ENCODE measurements around the gene TAS2R3.
A peak's percentile ranks its signal among the peaks of the same experiment; 100 is the strongest.
"Not testable (repeated sequence)": the region's sequence is repeated elsewhere in the genome, so short reads cannot be mapped to it uniquely, and the experiment has no call there.

The TAS2R3 gene

GRCh38 chr7:141754939-141755338, 9.0 kb upstream of the TAS2R3 start:
- H3K4me3 Mint-ChIP-seq = no peak overlapping the region
- TF ChIP-seq, protein P1, sequence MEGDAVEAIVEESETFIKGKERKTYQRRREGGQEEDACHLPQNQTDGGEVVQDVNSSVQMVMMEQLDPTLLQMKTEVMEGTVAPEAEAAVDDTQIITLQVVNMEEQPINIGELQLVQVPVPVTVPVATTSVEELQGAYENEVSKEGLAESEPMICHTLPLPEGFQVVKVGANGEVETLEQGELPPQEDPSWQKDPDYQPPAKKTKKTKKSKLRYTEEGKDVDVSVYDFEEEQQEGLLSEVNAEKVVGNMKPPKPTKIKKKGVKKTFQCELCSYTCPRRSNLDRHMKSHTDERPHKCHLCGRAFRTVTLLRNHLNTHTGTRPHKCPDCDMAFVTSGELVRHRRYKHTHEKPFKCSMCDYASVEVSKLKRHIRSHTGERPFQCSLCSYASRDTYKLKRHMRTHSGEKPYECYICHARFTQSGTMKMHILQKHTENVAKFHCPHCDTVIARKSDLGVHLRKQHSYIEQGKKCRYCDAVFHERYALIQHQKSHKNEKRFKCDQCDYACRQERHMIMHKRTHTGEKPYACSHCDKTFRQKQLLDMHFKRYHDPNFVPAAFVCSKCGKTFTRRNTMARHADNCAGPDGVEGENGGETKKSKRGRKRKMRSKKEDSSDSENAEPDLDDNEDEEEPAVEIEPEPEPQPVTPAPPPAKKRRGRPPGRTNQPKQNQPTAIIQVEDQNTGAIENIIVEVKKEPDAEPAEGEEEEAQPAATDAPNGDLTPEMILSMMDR (IDR thresholded peaks at IDR 0.05; ENCODE audit: unreplicated experiment in 3 of 3) = no peak
- no peak overlapping the region for H3K27ac Mint-ChIP-seq
- no peaks in the 10 kb centered on the region for H3K4me1 Mint-ChIP-seq
- peaks cover 100% of the 10 kb centered on the region for H3K36me3 Mint-ChIP-seq (ENCODE audit: low read depth)
- no peaks in the 10 kb centered on the region for H3K27me3 Mint-ChIP-seq (ENCODE audit: low read depth)
- H3K9me3 Mint-ChIP-seq = peaks cover 46% of the 10 kb centered on the region

DNA sequence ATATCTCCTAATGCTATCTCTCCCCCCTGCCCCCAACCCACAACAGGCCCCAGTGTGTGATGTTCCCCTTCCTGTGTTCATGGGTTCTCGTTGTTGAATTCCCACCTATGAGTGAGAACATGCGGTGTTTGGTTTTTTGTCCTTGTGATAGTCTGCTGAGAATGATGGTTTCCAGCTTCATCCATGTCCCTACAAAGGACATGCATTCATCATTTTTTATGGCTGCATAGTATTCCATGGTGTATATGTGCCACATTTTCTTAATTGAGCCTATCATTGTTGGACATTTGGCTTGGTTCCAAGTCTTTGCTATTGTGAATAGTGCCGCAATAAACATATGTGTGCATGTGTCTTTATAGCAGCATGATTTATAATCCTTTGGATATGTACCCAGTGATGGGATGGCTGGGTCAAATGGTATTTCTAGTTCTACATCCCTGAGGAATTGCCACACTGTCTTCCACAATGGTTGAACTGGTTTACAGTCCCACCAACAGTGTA, 6.2 kb downstream of the TAS2R3 start:
- H3K4me1 Mint-ChIP-seq; H3K27me3 Mint-ChIP-seq (ENCODE audit: low read depth): not testable (repeated sequence)
- peaks cover 63% of the 10 kb centered on the region for H3K36me3 Mint-ChIP-seq (ENCODE audit: low read depth)

DNA sequence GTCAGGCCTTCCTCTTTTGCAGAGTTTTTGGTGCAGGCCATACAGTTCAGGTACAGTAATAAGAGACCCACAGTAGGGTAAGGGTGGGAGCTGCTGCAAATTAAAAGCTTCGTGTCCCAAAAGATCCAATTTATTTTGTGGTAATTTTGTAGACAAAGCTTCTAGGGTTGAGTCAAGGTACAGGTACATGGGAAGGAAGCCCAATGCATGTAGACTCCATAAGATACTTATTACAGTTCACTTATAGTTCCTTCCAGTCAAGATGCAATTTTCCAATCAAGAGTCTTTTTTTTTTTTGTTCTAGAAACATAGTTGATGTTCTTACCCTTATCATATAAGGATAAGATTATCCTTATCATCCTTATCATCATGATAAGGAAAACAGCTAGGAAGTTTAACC, 12.5 kb downstream of the TAS2R3 start, which contains the start of gene TAS2R4:
TSS of gene TAS2R4 (plus strand) at position 301 of the 400 bp plus-strand sequence. CDS start 1,815 bp downstream, outside the sequence.
- TF ChIP-seq, protein P1 (IDR thresholded peaks at IDR 0.05; ENCODE audit: unreplicated experiment in 3 of 3) = no peak
- peaks cover 75% of the 10 kb centered on the region for H3K36me3 Mint-ChIP-seq (ENCODE audit: low read depth)
- no peaks in the 10 kb centered on the region for H3K4me1 Mint-ChIP-seq
- H3K27me3 Mint-ChIP-seq (ENCODE audit: low read depth) = no peaks in the 10 kb centered on the region
- peaks cover 22% of the 10 kb centered on the region for H3K9me3 Mint-ChIP-seq
- no peak within 1 kb of the TSS for H3K4me3 Mint-ChIP-seq
- H3K27ac Mint-ChIP-seq = no peak within 1 kb of the TSS

More for the DNA sequence above, 6.2 kb downstream of the TAS2R3 start:
- H3K9me3 Mint-ChIP-seq = peaks cover 16% of the 10 kb centered on the region
- not testable (repeated sequence) for H3K27ac Mint-ChIP-seq, H3K4me3 Mint-ChIP-seq

DNA sequence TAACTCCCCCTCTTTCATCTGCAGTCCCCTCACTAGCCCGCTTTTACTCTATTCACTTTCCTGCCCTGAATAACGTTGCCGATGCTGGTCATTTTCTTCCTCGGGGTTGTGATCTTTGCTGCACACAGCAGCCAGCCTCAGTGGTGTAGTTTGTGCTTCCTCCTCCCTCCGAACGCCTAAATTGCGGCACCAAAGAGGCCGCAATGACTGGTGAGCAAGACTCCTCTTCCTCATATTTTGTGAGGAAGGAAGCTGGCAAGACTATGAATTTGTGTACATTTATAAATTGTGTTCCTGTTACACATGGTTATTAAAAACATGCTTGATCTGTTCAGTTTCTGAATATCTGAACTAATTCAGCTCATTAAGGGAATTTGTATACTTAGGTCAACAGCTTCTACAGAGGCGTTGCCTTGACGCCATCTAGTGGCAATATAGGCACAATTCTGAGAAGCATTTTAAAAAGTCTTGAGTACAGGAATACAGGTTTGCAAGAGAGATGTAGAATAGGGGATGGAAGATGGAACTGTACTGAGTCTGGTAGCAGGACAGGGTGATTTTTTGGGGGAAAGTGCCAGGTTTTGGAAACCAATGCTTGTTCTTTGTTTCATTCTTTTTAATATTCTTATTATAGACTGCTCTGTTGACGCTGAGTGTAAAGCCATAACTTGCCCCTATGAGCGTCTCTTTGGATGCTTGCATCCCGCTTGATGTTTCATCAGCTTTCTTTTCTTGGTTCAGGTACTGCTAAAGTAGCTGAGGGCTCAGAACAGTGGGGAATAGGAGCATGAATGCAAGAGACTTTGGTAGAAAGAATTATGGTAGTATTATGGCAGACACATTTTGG, 22.0 kb downstream of the TAS2R3 start:
- Mint-ChIP-seq H3K4me1 (no peaks in the 10 kb centered on the region), H3K27me3 (ENCODE audit: low read depth) (no peaks in the 10 kb centered on the region), H3K36me3 (ENCODE audit: low read depth) (peaks cover 31% of the 10 kb centered on the region), H3K27ac (no peak overlapping the region), H3K9me3 (no peaks in the 10 kb centered on the region), H3K4me3 (no peak overlapping the region)
- TF ChIP-seq, protein P1 (IDR thresholded peaks at IDR 0.05; ENCODE audit: unreplicated experiment in 3 of 3) = peak; percentile 63 to 78 (median 63)

DNA sequence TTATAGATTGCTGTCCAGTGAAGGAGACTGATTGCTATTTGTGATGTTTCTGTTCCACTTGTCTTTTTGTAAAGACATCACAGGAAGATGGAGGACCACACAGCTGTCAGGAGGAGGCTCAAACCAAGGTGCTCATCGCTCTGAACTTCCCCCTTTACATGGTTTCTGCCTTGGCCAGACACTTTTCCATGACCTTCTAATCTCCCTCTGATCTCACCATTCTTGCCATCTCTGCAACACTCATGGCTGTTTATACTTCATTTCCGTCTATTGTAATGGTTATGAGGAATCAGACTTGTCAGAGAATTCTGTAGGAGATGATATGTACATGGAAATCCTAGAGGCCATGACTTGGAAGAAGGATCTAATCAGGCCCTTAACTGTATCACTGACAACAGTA, 24.4 kb downstream of the TAS2R3 start:
- Mint-ChIP-seq H3K4me1 (no peaks in the 10 kb centered on the region), H3K4me3 (no peak overlapping the region), H3K9me3 (no peaks in the 10 kb centered on the region), H3K27me3 (ENCODE audit: low read depth) (no peaks in the 10 kb centered on the region), H3K27ac (no peak overlapping the region), H3K36me3 (ENCODE audit: low read depth) (peaks cover 42% of the 10 kb centered on the region)
- TF ChIP-seq, protein P1 (IDR thresholded peaks at IDR 0.05; ENCODE audit: unreplicated experiment in 3 of 3) = no peak

GRCh38 chr7:141789917-141790316, 26.0 kb downstream of the TAS2R3 start, which contains the start of gene TAS2R5:
Gene TAS2R5 (plus strand): TSS chr7:141790217. CDS start chr7:141790362, 145 bp downstream.
- no peak within 1 kb of the TSS for H3K4me3 Mint-ChIP-seq

More at GRCh38 chr7:141789917-141790316, 26.0 kb downstream of the TAS2R3 start, which contains the start of gene TAS2R5:
- no peaks in the 10 kb centered on the region for H3K9me3 Mint-ChIP-seq
- H3K36me3 Mint-ChIP-seq (ENCODE audit: low read depth) = peaks cover 42% of the 10 kb centered on the region
- H3K4me1 Mint-ChIP-seq = no peaks in the 10 kb centered on the region
- TF ChIP-seq, protein P1 (IDR thresholded peaks at IDR 0.05; ENCODE audit: unreplicated experiment in 3 of 3) = no peak
- no peak within 1 kb of the TSS for H3K27ac Mint-ChIP-seq
- no peaks in the 10 kb centered on the region for H3K27me3 Mint-ChIP-seq (ENCODE audit: low read depth)

Measured in nephron (organoid).